Body of pancreas (tissue), 4 donors: ENCODE measurements around the gene TMEM256.

Experiments used
- CTCF ChIP-seq, 7 experiments: fragments of 450-650 bp in 4 of 7; fragments of 200-600 bp in 3 of 7; sonication (generic) in 3 of 7; IDR thresholded peaks; one replicate each; pipeline ENCODE4 v1.5.1; 2016 to 2019; ENCODE audit warnings: antibody characterized with exemption in 7 of 7
- POLR2A ChIP-seq, 3 donors: fragments of 450-650 bp; IDR thresholded peaks; one replicate each; pipeline ENCODE4 v1.6.1; 2016; ENCODE audit warnings: antibody characterized with exemption in 3 of 3, mild to moderate bottlenecking in 2 of 3

DNA sequence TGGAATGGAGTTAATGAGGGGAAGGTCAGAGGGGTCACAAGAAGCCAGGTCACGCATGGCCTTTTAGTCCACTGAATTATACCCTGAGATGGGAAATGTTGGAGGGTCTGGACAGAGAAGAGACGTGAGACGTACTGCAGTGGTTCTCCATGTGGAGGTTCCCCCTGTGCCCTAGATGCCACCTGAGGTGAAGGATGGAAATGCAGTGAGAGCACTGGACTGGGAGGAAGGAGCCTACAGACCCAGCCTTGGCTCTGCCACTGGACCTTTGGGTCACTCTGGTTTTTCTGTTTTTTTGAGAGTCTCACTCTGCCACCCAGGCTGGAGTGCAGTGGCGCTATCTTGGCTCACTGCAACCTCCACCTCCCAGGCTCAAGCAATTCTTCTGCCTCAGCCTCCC is 7.8 kb downstream of the TMEM256 start:
- TF ChIP-seq CTCF (IDR thresholded peaks at IDR 0.05) (no peak), POLR2A (IDR thresholded peaks at IDR 0.05) (no peak)
